GM23338 (cell line): ENCODE data around the gene ANO10. TPM values are rescaled to one million over a fixed set of nuclear protein-coding genes. Genes with fewer than 3 reads are reported as not detected.

ENCODE experiments used
- ATAC-seq: fragments of 200-7000 bp; cut with Tn5 transposase; 3 replicates; pipeline ENCODE4 v1.9.1; 2020
- DNase-seq: peaks from one replicate; pipeline ENCODE4 v3.0.0-alpha.2; 2015; ENCODE audit warnings: low spot score
- H2AFZ ChIP-seq: fragments of 200-600 bp; sonication (generic); 2 replicates; pipeline ENCODE4 v1.8.0; 2016; ENCODE audit warnings: antibody characterized with exemption, mild to moderate bottlenecking, moderate library complexity
- H3F3A ChIP-seq: fragments of 200-600 bp; sonication (generic); replicated peaks from 2 replicates; pipeline ENCODE4 v1.8.0; 2017; ENCODE audit warnings: antibody characterized with exemption, mixed run types, low read depth
- H3K27ac ChIP-seq: fragments of 200-600 bp; sonication (generic); 2 replicates; pipeline ENCODE4 v1.6.1; 2016; ENCODE audit warnings: low read depth
- H3K27me3 ChIP-seq: fragments of 200-600 bp; sonication (generic); 2 replicates; pipeline ENCODE4 v1.8.0; 2016; ENCODE audit warnings: mild to moderate bottlenecking, mixed run types, moderate library complexity; ENCODE audit not compliant: insufficient read depth
- H3K36me3 ChIP-seq: fragments of 200-600 bp; sonication (generic); 2 replicates; pipeline ENCODE4 v1.8.0; 2016; ENCODE audit warnings: mild to moderate bottlenecking; ENCODE audit not compliant: insufficient read depth
- H3K4me1 ChIP-seq: fragments of 200-600 bp; sonication (generic); 2 replicates; pipeline ENCODE4 v1.8.0; 2016; ENCODE audit warnings: mild to moderate bottlenecking, moderate library complexity; ENCODE audit not compliant: insufficient read depth
- H3K4me2 ChIP-seq: fragments of 200-600 bp; sonication (generic); 2 replicates; pipeline ENCODE4 v1.7.1; 2017; ENCODE audit warnings: mixed run types
- H3K4me3 ChIP-seq: fragments of 200-600 bp; sonication (generic); 2 replicates; pipeline ENCODE4 v1.6.1; 2016; ENCODE audit warnings: mixed run types
- H3K79me2 ChIP-seq: fragments of 200-600 bp; sonication (generic); replicated peaks from 2 replicates; pipeline ENCODE4 v1.8.0; 2017; ENCODE audit warnings: mild to moderate bottlenecking; ENCODE audit not compliant: insufficient read depth
- H3K9me2 ChIP-seq: fragments of 200-600 bp; sonication (generic); 2 replicates; pipeline ENCODE4 v1.8.0; 2017; ENCODE audit not compliant: insufficient read depth
- H4K20me1 ChIP-seq: fragments of 200-600 bp; sonication (generic); replicated peaks from 2 replicates; pipeline ENCODE4 v1.8.0; 2017; ENCODE audit warnings: mild to moderate bottlenecking; ENCODE audit not compliant: insufficient read depth
- H3K27ac Mint-ChIP-seq: 2 replicates; pipeline ENCODE4 v1.8.0; 2020; ENCODE audit warnings: inconsistent platforms, mild to moderate bottlenecking, moderate library complexity, mixed read lengths
- H3K27me3 Mint-ChIP-seq: 3 replicates; pipeline ENCODE4 v1.8.0; 2022; ENCODE audit warnings: low read depth, mild to moderate bottlenecking, moderate library complexity, mixed read lengths, inconsistent platforms; ENCODE audit not compliant: insufficient read depth, poor library complexity
- H3K36me3 Mint-ChIP-seq: 3 replicates; pipeline ENCODE4 v1.8.0; 2021; ENCODE audit warnings: low read depth, mild to moderate bottlenecking, inconsistent platforms, moderate library complexity, mixed read lengths
- H3K4me1 Mint-ChIP-seq: 3 replicates; pipeline ENCODE4 v1.8.0; 2020; ENCODE audit warnings: mild to moderate bottlenecking, inconsistent platforms, mixed read lengths
- H3K4me3 Mint-ChIP-seq: 3 replicates; pipeline ENCODE4 v1.8.0; 2021; ENCODE audit warnings: moderate library complexity, mild to moderate bottlenecking, inconsistent platforms, mixed read lengths
- H3K9me3 Mint-ChIP-seq: 3 replicates; pipeline ENCODE4 v1.8.0; 2020; ENCODE audit warnings: moderate library complexity, mild to moderate bottlenecking, inconsistent platforms, mixed read lengths
- CREB1 ChIP-seq: fragments of 250-450 bp; sonication (Bioruptor Pico); IDR thresholded peaks from 2 replicates; pipeline ENCODE4 v1.5.0; 2020; ENCODE audit warnings: low read depth, mild to moderate bottlenecking, moderate library complexity
- CTCF ChIP-seq, 2 experiments: fragments of 200-600 bp in 1 of 2; sonication (generic) in 1 of 2; conservative IDR thresholded peaks; 2 replicates each; pipeline versions ENCODE4 v1.5.1 to v1.6.1; 2016 to 2017; ENCODE audit warnings: antibody characterized with exemption in 2 of 2, low read depth in 2 of 2, mild to moderate bottlenecking in 2 of 2, moderate library complexity in 1 of 2
- ETS1 ChIP-seq: IDR thresholded peaks from 2 replicates; pipeline ENCODE4 v1.6.1; 2016; ENCODE audit warnings: antibody characterized with exemption
- EZH2 ChIP-seq: fragments of 200-600 bp; sonication (generic); IDR thresholded peaks from one replicate; pipeline ENCODE4 v1.8.0; 2017; ENCODE audit warnings: antibody characterized with exemption, mild to moderate bottlenecking, low read depth; ENCODE audit not compliant: unreplicated experiment
- EZH2phosphoT487 ChIP-seq: fragments of 200-600 bp; sonication (generic); IDR thresholded peaks from one replicate; pipeline ENCODE4 v1.8.1; 2018; ENCODE audit warnings: antibody characterized with exemption; ENCODE audit not compliant: unreplicated experiment
- JUNB ChIP-seq: IDR thresholded peaks from one replicate; pipeline ENCODE4 v1.6.1; 2016; ENCODE audit warnings: antibody characterized with exemption; ENCODE audit not compliant: unreplicated experiment
- NANOG ChIP-seq: IDR thresholded peaks from 2 replicates; pipeline ENCODE4 v1.6.1; 2016; ENCODE audit warnings: antibody characterized with exemption, borderline replicate concordance
- POLR2AphosphoS5 ChIP-seq: IDR thresholded peaks from 2 replicates; pipeline ENCODE4 v1.6.1; 2016; ENCODE audit warnings: antibody characterized with exemption, low read depth
- REST ChIP-seq: IDR thresholded peaks from one replicate; pipeline ENCODE4 v1.6.1; 2018; ENCODE audit warnings: antibody characterized with exemption; ENCODE audit not compliant: unreplicated experiment
- STAT1 ChIP-seq: IDR thresholded peaks from one replicate; pipeline ENCODE4 v1.6.1; 2016; ENCODE audit warnings: antibody characterized with exemption; ENCODE audit not compliant: unreplicated experiment
- ZNF114 ChIP-seq: fragments of 250-450 bp; sonication (Bioruptor Pico); IDR thresholded peaks from 2 replicates; pipeline ENCODE4 v1.5.0; 2020; ENCODE audit warnings: mild to moderate bottlenecking, moderate library complexity
- ZNF331 ChIP-seq: fragments of 250-450 bp; sonication (Bioruptor Pico); IDR thresholded peaks from 2 replicates; pipeline ENCODE4 v1.5.0; 2020; ENCODE audit warnings: low read depth, mild to moderate bottlenecking, moderate library complexity
- ZNF462 ChIP-seq: fragments of 250-450 bp; sonication (Bioruptor Pico); IDR thresholded peaks from 2 replicates; pipeline ENCODE4 v1.5.0; 2020; ENCODE audit warnings: mild to moderate bottlenecking, moderate library complexity
- polyA plus RNA-seq: library from polyadenylated mRNA; unstranded; fragments of >200 nt; fragmentation: Nextera tagmentation; extraction: Ambion mirVana; gene quantifications from 2 replicates; pipeline ENCODE4 v1.2.1, GENCODE V29; 2016
- total RNA-seq: library from RNA; depleted of rRNA; stranded (reverse); fragments of >200 nt; shearing (Covaris generic); gene quantifications from 2 replicates; pipeline ENCODE4 v1.2.3, GENCODE V29; 2014

Gene ANO10
- total and polyA plus RNA-seq, 2 experiments from 2014 or later, result 29.2 to 48.1 TPM

- no peak for ATAC-seq
- H3K4me3 Mint-ChIP-seq, result no peak overlapping the region
- H2AFZ ChIP-seq, result no peak overlapping the region
- TF ChIP-seq ETS1 (no peak), CTCF (conservative IDR thresholded peaks at IDR 0.05; ENCODE audit: low read depth in 2 of 2) (no peak), CREB1 (CRISPR knock-in tag) (no peak), STAT1 (no peak), POLR2AphosphoS5 (no peak), ZNF462 (CRISPR knock-in tag) (no peak), JUNB (no peak), REST (no peak), EZH2 (no peak), ZNF114 (CRISPR knock-in tag) (no peak), NANOG (no peak), EZH2phosphoT487 (no peak), ZNF331 (no peak)
- H3K9me2 ChIP-seq, result no peaks in the 10 kb centered on the region
- H3K27me3 Mint-ChIP-seq, result no peaks in the 10 kb centered on the region
- H3F3A ChIP-seq, result no peaks in the 10 kb centered on the region
- H3K4me1 ChIP-seq, result peaks cover 9% of the 10 kb centered on the region; the same call in 1 of the 2 replicates
- H3K27ac ChIP-seq, result no peak overlapping the region
- H3K79me2 ChIP-seq, result peaks cover 30% of the 10 kb centered on the region
- no peaks in the 10 kb centered on the region for H3K27me3 ChIP-seq
- H3K4me3 ChIP-seq, result no peak overlapping the region
- peaks cover 8% of the 10 kb centered on the region; the same call in 1 of the 2 replicates for H4K20me1 ChIP-seq
- no peak overlapping the region for H3K4me2 ChIP-seq
- H3K9me3 Mint-ChIP-seq, result no peaks in the 10 kb centered on the region; the same call in 2 of the 3 replicates
- no peaks in the 10 kb centered on the region for H3K36me3 ChIP-seq
- H3K36me3 Mint-ChIP-seq, result peaks cover 6% of the 10 kb centered on the region; the same call in 2 of the 3 replicates
- peaks cover 11% of the 10 kb centered on the region for H3K4me1 Mint-ChIP-seq
- DNase-seq, result no peak
- no peak overlapping the region for H3K27ac Mint-ChIP-seq
These were observed 298.3 kb downstream of the ANO10 start for GRCh38 chr3:43323541-43323940.
